CD14-positive monocyte (primary cell): Measurements from ENCODE around the gene ZNF277. TPM values are rescaled to one million over a fixed set of nuclear protein-coding genes. Genes with fewer than 3 reads are reported as not detected.

Experiments
- DNase-seq, 3 donors: peaks; one replicate each; pipeline ENCODE4 v3.0.0-alpha.2; 2011 to 2022
- H2AFZ ChIP-seq: 2 replicates; pipeline ENCODE4 v1.6.0; 2012; ENCODE audit warnings: mild to moderate bottlenecking, low read depth, low read length, inconsistent platforms; ENCODE audit not compliant: insufficient read depth, poor library complexity, severe bottlenecking
- H3K27ac ChIP-seq, 2 donors: 1 replicate in 1 of 2; 2 replicates in 1 of 2; pipeline ENCODE4 v1.5.1; 2012 to 2013; ENCODE audit warnings: low read length in 2 of 2, control low read depth in 1 of 2, inconsistent platforms in 1 of 2, low read depth in 1 of 2, mild to moderate bottlenecking in 1 of 2
- H3K27me3 ChIP-seq, 2 donors: one replicate each; pipeline versions ENCODE4 v1.6.0 to v1.6.1; 2011 to 2013; ENCODE audit warnings: low read length in 2 of 2; ENCODE audit not compliant: control insufficient read depth in 2 of 2, insufficient read depth in 2 of 2
- H3K36me3 ChIP-seq, 2 donors: replicated peaks in 1 of 2; 1 replicate in 1 of 2; 2 replicates in 1 of 2; pipeline versions ENCODE4 v1.5.1 to v1.6.1; 2012 to 2013; ENCODE audit warnings: low read length in 2 of 2, control low read depth in 1 of 2, inconsistent platforms in 1 of 2, mild to moderate bottlenecking in 1 of 2; ENCODE audit not compliant: insufficient read depth in 2 of 2, control insufficient read depth in 1 of 2
- H3K4me1 ChIP-seq, 2 donors: 1 replicate in 1 of 2; 2 replicates in 1 of 2; pipeline versions ENCODE4 v1.5.1 to v1.6.1; 2012 to 2013; ENCODE audit warnings: low read length in 2 of 2, control low read depth in 1 of 2, inconsistent platforms in 1 of 2, mild to moderate bottlenecking in 1 of 2, moderate library complexity in 1 of 2; ENCODE audit not compliant: insufficient read depth in 2 of 2, control insufficient read depth in 1 of 2
- H3K4me2 ChIP-seq: replicated peaks from 2 replicates; pipeline ENCODE3; 2012; ENCODE audit warnings: low read length, moderate library complexity, mild to moderate bottlenecking; ENCODE audit not compliant: poor library complexity, severe bottlenecking; ENCODE audit errors: extremely low read depth
- H3K4me3 ChIP-seq, 3 experiments: fragments of 200-600 bp in 1 of 3; sonication (generic) in 1 of 3; replicated peaks in 1 of 3; 1 replicate in 2 of 3; 2 replicates in 1 of 3; pipeline ENCODE4 v1.5.1; 2011 to 2013; ENCODE audit warnings: low read length in 3 of 3, mild to moderate bottlenecking in 3 of 3, control low read depth in 2 of 3, low read depth in 2 of 3, inconsistent platforms in 1 of 3, moderate library complexity in 1 of 3
- H3K79me2 ChIP-seq: 2 replicates; pipeline ENCODE4 v1.6.0; 2012; ENCODE audit warnings: mild to moderate bottlenecking, control low read depth, inconsistent platforms, low read length, moderate library complexity; ENCODE audit not compliant: insufficient read depth
- H3K9ac ChIP-seq: 2 replicates; pipeline ENCODE4 v1.6.0; 2017; ENCODE audit warnings: low read length, mild to moderate bottlenecking; ENCODE audit not compliant: insufficient read depth, poor library complexity, severe bottlenecking
- H3K9me3 ChIP-seq, 2 donors: replicated peaks in 1 of 2; 1 replicate in 1 of 2; 2 replicates in 1 of 2; pipeline versions ENCODE4 v1.5.1 to v1.6.1; 2012 to 2013; ENCODE audit warnings: low read length in 2 of 2, control low read depth in 1 of 2; ENCODE audit not compliant: control insufficient read depth in 1 of 2, insufficient read depth in 1 of 2
- H4K20me1 ChIP-seq: 2 replicates; pipeline ENCODE4 v1.6.0; 2012; ENCODE audit warnings: mild to moderate bottlenecking, low read length, control low read depth, moderate library complexity; ENCODE audit not compliant: insufficient read depth
- H3K27ac Mint-ChIP-seq, 7 donors: one replicate each; pipeline ENCODE4 v1.8.0; 2020; ENCODE audit warnings: mild to moderate bottlenecking in 7 of 7, mixed read lengths in 7 of 7, moderate library complexity in 6 of 7, inconsistent platforms in 2 of 7
- H3K27me3 Mint-ChIP-seq, 3 donors: one replicate each; pipeline ENCODE4 v1.8.0; 2021 to 2022; ENCODE audit warnings: low read depth in 3 of 3, mild to moderate bottlenecking in 3 of 3, mixed read lengths in 3 of 3, moderate library complexity in 3 of 3, inconsistent platforms in 1 of 3
- H3K36me3 Mint-ChIP-seq, 2 donors: one replicate each; pipeline ENCODE4 v1.8.0; 2020; ENCODE audit warnings: mixed read lengths in 2 of 2, inconsistent platforms in 1 of 2, mild to moderate bottlenecking in 1 of 2
- H3K4me1 Mint-ChIP-seq: one replicate; pipeline ENCODE4 v1.8.0; 2020; ENCODE audit warnings: mild to moderate bottlenecking, mixed read lengths
- H3K4me3 Mint-ChIP-seq, 2 donors: one replicate each; pipeline ENCODE4 v1.8.0; 2020; ENCODE audit warnings: mild to moderate bottlenecking in 2 of 2, mixed read lengths in 2 of 2, moderate library complexity in 1 of 2
- H3K9me3 Mint-ChIP-seq, 7 donors: one replicate each; pipeline ENCODE4 v1.8.0; 2020 to 2022; ENCODE audit warnings: mixed read lengths in 7 of 7, mild to moderate bottlenecking in 6 of 7, moderate library complexity in 6 of 7, inconsistent platforms in 2 of 7
- WGBS: methylation state at CpG from one replicate; pipeline ENCODE4 v1.1.5; 2013; ENCODE audit warnings: missing lambda C conversion rate; ENCODE audit not compliant: insufficient coverage; 5-methylcytosine and 5-hydroxymethylcytosine counted together
- intact Hi-C, 2 donors: fragments of 100-400 bp; cut with micrococcal nuclease; formaldehyde crosslinking; loops; one replicate each; pipeline versions ENCODE4 v1.15.0 to v1.15.1; 2023
- polyA plus RNA-seq, 3 donors: library from polyadenylated mRNA; depleted of rRNA in 1 of 3; unstranded in 2 of 3; stranded (reverse) in 1 of 3; fragments of 300-500 nt in 2 of 3; fragments of >200 nt in 1 of 3; fragmentation: Illumina TruSeq in 2 of 3; gene quantifications; 1 replicate in 2 of 3; 2 replicates in 1 of 3; pipeline ENCODE4 v1.2.3, GENCODE V29; 2012 to 2021
- TF ChIP-seq, protein P1 (sequence below): fragments of 200-600 bp; IDR thresholded peaks from one replicate; pipeline ENCODE4 v1.8.0; 2022; ENCODE audit warnings: antibody characterized with exemption, mild to moderate bottlenecking

The ZNF277 gene
- polyA plus RNA-seq, 3 donors: 17.5 to 20.7 (median 20.0) TPM

DNA sequence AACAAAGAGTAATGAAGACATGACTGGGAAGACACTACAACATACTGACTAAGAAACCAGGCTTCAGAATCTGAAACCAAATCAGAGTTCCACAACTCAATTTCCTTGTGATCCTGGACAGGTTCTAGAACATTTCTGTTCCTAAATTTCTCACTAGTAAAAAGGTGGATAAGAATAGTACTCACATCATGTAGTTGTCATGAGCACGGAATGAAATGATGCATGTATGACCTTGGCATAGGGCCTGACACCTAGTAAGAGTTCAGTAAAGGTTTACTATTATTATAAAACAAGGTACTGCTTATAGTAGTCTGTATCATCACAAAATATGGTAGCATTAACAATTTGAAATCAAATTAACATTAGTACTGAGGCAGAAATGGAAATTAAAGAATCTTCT, 20.2 kb upstream of the ZNF277 start:
- Mint-ChIP-seq H3K27me3 (peaks cover 2 to 5% (median 2%) of the 10 kb centered on the region in 3 donors), H3K9me3 (no peaks in the 10 kb centered on the region), H3K27ac (no peak overlapping the region), H3K4me1 (peaks cover 4% of the 10 kb centered on the region), H3K36me3 (no peaks in the 10 kb centered on the region), H3K4me3 (no peak overlapping the region)
- WGBS: no CpG with 5 or more reads among the region's 1 CpG
- H3K27me3 ChIP-seq: no peaks in the 10 kb centered on the region
- H3K4me1 ChIP-seq: no peaks in the 10 kb centered on the region
- H4K20me1 ChIP-seq: peaks cover 4% of the 10 kb centered on the region
- no peak overlapping the region for H3K27ac ChIP-seq
- no peak overlapping the region for H3K9ac ChIP-seq
- H2AFZ ChIP-seq: no peak overlapping the region
- H3K4me3 ChIP-seq: no peak overlapping the region
- H3K79me2 ChIP-seq: no peaks in the 10 kb centered on the region
- no peak for DNase-seq
- H3K9me3 ChIP-seq: no peaks in the 10 kb centered on the region
- no peak overlapping the region for H3K4me2 ChIP-seq
- intact Hi-C loops: no loop called here
- H3K36me3 ChIP-seq: no peaks in the 10 kb centered on the region
- TF ChIP-seq, protein P1, sequence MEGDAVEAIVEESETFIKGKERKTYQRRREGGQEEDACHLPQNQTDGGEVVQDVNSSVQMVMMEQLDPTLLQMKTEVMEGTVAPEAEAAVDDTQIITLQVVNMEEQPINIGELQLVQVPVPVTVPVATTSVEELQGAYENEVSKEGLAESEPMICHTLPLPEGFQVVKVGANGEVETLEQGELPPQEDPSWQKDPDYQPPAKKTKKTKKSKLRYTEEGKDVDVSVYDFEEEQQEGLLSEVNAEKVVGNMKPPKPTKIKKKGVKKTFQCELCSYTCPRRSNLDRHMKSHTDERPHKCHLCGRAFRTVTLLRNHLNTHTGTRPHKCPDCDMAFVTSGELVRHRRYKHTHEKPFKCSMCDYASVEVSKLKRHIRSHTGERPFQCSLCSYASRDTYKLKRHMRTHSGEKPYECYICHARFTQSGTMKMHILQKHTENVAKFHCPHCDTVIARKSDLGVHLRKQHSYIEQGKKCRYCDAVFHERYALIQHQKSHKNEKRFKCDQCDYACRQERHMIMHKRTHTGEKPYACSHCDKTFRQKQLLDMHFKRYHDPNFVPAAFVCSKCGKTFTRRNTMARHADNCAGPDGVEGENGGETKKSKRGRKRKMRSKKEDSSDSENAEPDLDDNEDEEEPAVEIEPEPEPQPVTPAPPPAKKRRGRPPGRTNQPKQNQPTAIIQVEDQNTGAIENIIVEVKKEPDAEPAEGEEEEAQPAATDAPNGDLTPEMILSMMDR: no peak

DNA sequence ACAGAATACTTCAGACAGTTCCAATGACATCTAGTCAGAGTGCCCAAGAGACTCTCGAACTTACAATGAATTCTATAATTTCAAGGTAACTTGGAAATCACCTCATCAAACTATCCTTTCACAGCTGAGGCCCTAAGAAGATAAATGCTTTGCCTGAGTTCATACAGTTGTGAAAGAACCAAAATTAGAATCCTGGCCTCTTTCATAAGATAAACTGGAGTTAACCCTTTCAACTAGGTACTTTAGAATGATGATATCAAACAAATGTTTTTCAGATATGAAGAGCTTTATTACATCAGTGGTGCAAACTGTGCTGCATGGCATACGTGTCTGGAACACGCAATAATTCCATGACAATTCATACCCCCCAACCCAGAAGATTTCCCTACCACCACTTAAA, 18.2 kb upstream of the ZNF277 start:
- H3K4me1 ChIP-seq: no peaks in the 10 kb centered on the region
- 92% methylated on average over 2 of the region's 3 CpGs for WGBS
- H4K20me1 ChIP-seq: peaks cover 4% of the 10 kb centered on the region
- no peak overlapping the region for H2AFZ ChIP-seq
- Mint-ChIP-seq H3K4me1 (peaks cover 8% of the 10 kb centered on the region), H3K4me3 (no peak overlapping the region), H3K27ac (no peak overlapping the region), H3K27me3 (peaks cover 2 to 4% (median 2%) of the 10 kb centered on the region in 3 donors), H3K36me3 (no peaks in the 10 kb centered on the region), H3K9me3 (peaks cover 0 to 2% (median 0%) of the 10 kb centered on the region in 7 donors)
- intact Hi-C loops: no loop called here
- H3K36me3 ChIP-seq: no peaks in the 10 kb centered on the region
- no peak overlapping the region for H3K9ac ChIP-seq
- H3K9me3 ChIP-seq: no peaks in the 10 kb centered on the region
- TF ChIP-seq, protein P1: no peak
- no peaks in the 10 kb centered on the region for H3K79me2 ChIP-seq
- H3K4me3 ChIP-seq: no peak overlapping the region
- no peak overlapping the region for H3K4me2 ChIP-seq
- no peaks in the 10 kb centered on the region for H3K27me3 ChIP-seq
- DNase-seq: no peak
- H3K27ac ChIP-seq: no peak overlapping the region
